HG03103 (cell line): ENCODE results near the gene ADGRE3.

Experiments used
- ATAC-seq: cut with Tn5 transposase; IDR thresholded peaks from one replicate; pipeline ENCODE4 v1.9.1; 2021; ENCODE audit warnings: low read depth; ENCODE audit not compliant: unreplicated experiment

ADGRE3 gene

GRCh38 chr19:14674764-14675163 lies at the start of gene ADGRE3:
Gene ADGRE3 (minus strand): TSS chr19:14674844. CDS start chr19:14674770, 74 bp downstream.
- no peak for ATAC-seq

GRCh38 chr19:14722127-14722526 lies 47.5 kb upstream of the ADGRE3 start:
- no peak for ATAC-seq

GRCh38 chr19:14719162-14719561 lies 44.5 kb upstream of the ADGRE3 start:
- no peak for ATAC-seq

GRCh38 chr19:14718522-14719116 lies 44.0 kb upstream of the ADGRE3 start:
- no peak for ATAC-seq

GRCh38 chr19:14715841-14716240 lies 41.2 kb upstream of the ADGRE3 start:
- no peak for ATAC-seq

- no peak for ATAC-seq
Measured at GRCh38 chr19:14704450-14704849, 29.8 kb upstream of the ADGRE3 start.

- ATAC-seq, result no peak
Measured at GRCh38 chr19:14703833-14704232, 29.2 kb upstream of the ADGRE3 start.

GRCh38 chr19:14700711-14701375 lies 26.2 kb upstream of the ADGRE3 start:
- ATAC-seq, result no peak

GRCh38 chr19:14699641-14700040 lies 25.0 kb upstream of the ADGRE3 start:
- ATAC-seq, result no peak

GRCh38 chr19:14695471-14695870 lies 20.8 kb upstream of the ADGRE3 start:
- no peak for ATAC-seq

- ATAC-seq, result no peak
Measured at GRCh38 chr19:14694641-14695266, 20.1 kb upstream of the ADGRE3 start.

- ATAC-seq, result peak; percentile 78
Measured at GRCh38 chr19:14689598-14690503, 15.2 kb upstream of the ADGRE3 start, which contains the start of gene ZNF333. Gene ZNF333 (plus strand): TSS chr19:14690048. CDS start chr19:14693492, 3,444 bp downstream.

- ATAC-seq, result no peak
Measured at GRCh38 chr19:14686411-14686810, 11.8 kb upstream of the ADGRE3 start.

- ATAC-seq, result no peak
Measured at GRCh38 chr19:14683439-14683838, 8.8 kb upstream of the ADGRE3 start.

- no peak for ATAC-seq
Measured at GRCh38 chr19:14682084-14682483, 7.4 kb upstream of the ADGRE3 start.

GRCh38 chr19:14678199-14678598 lies 3.6 kb upstream of the ADGRE3 start:
- ATAC-seq, result no peak

- ATAC-seq, result no peak
Measured at GRCh38 chr19:14677464-14677863, 2.8 kb upstream of the ADGRE3 start.

- ATAC-seq, result no peak
Measured at GRCh38 chr19:14676762-14677161, 2.1 kb upstream of the ADGRE3 start.

- ATAC-seq, result no peak
Measured at GRCh38 chr19:14673088-14673487, 1.6 kb downstream of the ADGRE3 start.

- no peak for ATAC-seq
Measured at GRCh38 chr19:14672188-14672872, 2.3 kb downstream of the ADGRE3 start.
